GM21423 (cell line): ENCODE measurements around the gene SOHLH1.

ENCODE experiments used
- ATAC-seq: cut with Tn5 transposase; IDR thresholded peaks from one replicate; pipeline ENCODE4 v1.9.1; 2021; ENCODE audit warnings: mild to moderate bottlenecking, moderate library complexity; ENCODE audit not compliant: unreplicated experiment

SOHLH1 gene

DNA sequence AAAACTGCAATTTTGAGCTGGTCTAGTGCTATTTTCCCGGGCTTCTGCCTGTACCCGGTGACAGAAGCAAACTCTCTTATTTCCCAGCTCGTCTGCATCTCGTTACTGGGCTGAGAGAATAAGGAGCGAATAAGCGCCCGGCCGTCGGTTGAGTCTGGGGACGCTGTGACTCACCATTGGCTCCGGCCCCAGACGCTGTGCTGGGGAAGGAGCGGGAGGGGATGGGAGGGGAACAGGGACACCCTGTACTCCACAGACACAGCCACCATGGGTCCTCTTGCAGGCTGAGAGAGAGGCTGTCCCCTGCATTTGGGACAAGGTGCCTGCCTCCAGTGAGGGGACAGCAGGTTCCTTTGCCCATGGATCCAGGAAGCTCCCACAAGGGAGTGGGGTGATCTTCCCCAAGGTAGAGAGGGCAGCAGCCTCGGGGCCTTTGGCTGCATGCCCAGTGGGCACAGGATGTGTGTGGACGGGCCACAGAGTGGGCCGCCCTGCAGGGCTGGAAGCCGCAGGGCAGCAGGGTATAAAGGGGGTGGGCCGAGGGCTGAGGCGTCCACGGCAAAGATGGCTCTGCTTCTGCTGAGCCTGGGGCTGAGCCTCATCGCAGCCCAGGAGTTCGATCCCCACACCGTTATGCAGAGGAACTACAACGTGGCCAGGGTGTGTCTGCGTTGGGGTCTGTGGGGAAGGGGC is 36.4 kb downstream of the SOHLH1 start, which contains the start of gene LCN9:
Gene LCN9, plus strand, starts transcription at position 552 of the 693 bp plus-strand sequence. Its CDS starts 13 bp downstream, at position 565.
- no peak for ATAC-seq

GRCh38 chr9:135661816-135662560 is 37.3 kb downstream of the SOHLH1 start:
- no peak for ATAC-seq

DNA sequence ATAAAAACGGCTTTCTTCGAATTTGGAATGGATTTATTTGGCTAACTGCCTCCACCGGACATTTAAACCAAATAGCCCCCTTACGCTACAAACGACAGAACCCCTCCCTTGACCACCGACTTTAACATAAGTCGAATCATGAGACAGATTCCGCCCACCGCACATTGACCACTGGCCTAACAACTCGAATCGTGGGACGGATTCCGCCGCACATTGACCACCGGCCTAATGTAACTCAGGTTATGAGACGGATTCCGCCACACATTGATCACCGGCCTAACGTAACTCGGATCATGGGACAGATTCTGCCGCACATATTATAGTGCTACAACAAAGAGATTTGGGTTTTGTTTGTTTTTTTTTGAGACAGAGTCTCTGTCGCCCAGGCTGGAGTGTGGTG is 38.9 kb downstream of the SOHLH1 start:
- ATAC-seq = no peak

- no peak for ATAC-seq
Observed at GRCh38 chr9:135659252-135659651, 40.0 kb downstream of the SOHLH1 start.

- ATAC-seq = no peak
Observed at GRCh38 chr9:135657416-135657815, 41.9 kb downstream of the SOHLH1 start.

DNA sequence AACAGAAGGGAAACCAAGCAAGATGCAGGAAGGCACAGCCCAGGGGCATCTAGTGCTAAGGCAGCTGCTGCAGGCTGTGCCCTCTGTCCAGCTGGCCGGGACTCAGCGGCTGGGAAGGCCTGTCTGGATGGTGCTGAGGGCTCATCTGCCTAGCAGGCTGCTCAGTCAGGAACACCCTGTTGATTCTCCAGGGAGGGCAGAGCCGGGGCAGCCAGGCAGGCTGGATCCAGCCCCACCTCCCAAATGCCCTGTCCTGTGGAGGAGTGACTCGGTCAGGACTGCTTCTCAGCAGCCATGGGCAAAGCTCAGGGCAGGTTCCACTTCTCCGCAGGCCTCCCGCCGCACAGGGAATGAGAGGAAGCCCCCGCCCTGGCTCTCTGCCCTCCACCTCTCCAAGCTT is 44.0 kb downstream of the SOHLH1 start:
- no peak for ATAC-seq

GRCh38 chr9:135650408-135650807 is 48.9 kb downstream of the SOHLH1 start:
- no peak for ATAC-seq

GRCh38 chr9:135649508-135649907 is 49.8 kb downstream of the SOHLH1 start:
- ATAC-seq = no peak

- ATAC-seq = no peak
Observed at GRCh38 chr9:135648494-135649410, 50.5 kb downstream of the SOHLH1 start.

DNA sequence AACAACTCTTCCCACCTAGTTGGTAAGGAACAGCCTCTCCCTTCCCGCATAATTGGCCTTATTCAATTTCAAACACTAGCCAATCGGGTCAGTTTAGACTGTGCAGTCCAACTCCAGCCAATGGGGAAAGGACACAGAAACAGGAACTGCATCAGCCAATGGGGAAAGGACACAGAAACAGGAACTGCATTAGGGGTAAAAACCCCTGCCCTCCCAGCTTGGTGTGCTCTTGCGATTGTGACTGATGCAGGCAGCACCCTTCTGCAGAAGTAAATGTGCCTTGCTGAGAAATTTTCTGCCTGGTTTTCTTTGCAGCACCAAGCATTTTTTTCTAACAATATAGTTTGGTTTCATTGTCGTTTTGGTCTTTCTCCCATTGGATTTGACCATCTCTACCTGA is 51.4 kb downstream of the SOHLH1 start:
- ATAC-seq = no peak

DNA sequence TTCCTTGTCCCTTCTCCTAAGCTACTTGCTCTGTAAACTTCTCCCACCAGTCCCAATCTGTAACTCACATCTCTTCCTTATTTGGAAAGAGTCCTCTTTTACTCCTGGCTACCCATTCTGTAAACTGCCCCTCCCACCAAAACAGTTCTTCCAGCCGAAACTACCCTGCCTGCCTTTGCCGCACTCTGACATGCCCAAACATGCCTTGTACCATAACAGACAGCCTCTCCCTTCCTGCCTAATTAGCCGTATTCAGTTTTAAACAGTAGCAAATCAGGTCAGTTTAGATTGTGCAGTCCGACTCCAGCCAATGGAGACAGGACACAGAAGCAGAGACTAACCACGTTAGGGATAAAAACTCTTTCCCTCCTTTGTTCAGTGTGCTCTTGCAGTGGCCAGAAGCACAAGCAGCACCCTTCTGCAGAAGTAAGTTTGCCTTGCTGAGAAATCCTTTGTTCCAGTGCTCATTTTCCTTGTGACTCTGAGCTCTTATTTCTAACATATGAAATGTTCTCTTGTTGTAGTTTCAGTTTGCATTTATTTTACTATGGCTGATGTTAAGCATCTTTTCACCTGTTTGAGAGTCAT is 54.6 kb downstream of the SOHLH1 start:
- no peak for ATAC-seq
